Thyroid gland (tissue), 4 donors: Measurements from ENCODE around the gene TNFRSF1A. TPM values are rescaled to one million over a fixed set of nuclear protein-coding genes. Genes with fewer than 3 reads are reported as not detected.

Experiments
- DNase-seq, 2 donors: peaks; one replicate each; pipeline ENCODE4 v3.0.0-alpha.2; 2019
- H3K27ac ChIP-seq, 3 donors: fragments of 200-600 bp; sonication (generic); 1 replicate in 2 of 3; 2 replicates in 1 of 3; pipeline ENCODE4 v1.5.1; 2016 to 2019; ENCODE audit warnings: mild to moderate bottlenecking in 1 of 3, moderate library complexity in 1 of 3
- H3K27me3 ChIP-seq: fragments of 200-600 bp; sonication (generic); one replicate; pipeline ENCODE4 v1.5.1; 2019
- H3K36me3 ChIP-seq, 2 donors: fragments of 200-600 bp; sonication (generic); one replicate each; pipeline ENCODE4 v1.5.1; 2016 to 2019
- H3K4me1 ChIP-seq, 2 donors: fragments of 200-600 bp; sonication (generic); one replicate each; pipeline ENCODE4 v1.5.1; 2017 to 2019
- H3K4me3 ChIP-seq, 3 donors: fragments of 200-600 bp; sonication (generic); replicated peaks in 1 of 3; 1 replicate in 2 of 3; 2 replicates in 1 of 3; pipeline ENCODE4 v1.5.1; 2016; ENCODE audit warnings: mild to moderate bottlenecking in 1 of 3
- H3K9me3 ChIP-seq: fragments of 200-600 bp; sonication (generic); one replicate; pipeline ENCODE4 v1.5.1; 2017
- CTCF ChIP-seq, 6 experiments: fragments of 200-600 bp in 3 of 6; fragments of 450-650 bp in 3 of 6; sonication (generic) in 3 of 6; IDR thresholded peaks; one replicate each; pipeline ENCODE4 v1.5.1; 2016 to 2019; ENCODE audit warnings: antibody characterized with exemption in 6 of 6, mild to moderate bottlenecking in 2 of 6, inconsistent platforms in 1 of 6, moderate library complexity in 1 of 6
- POLR2A ChIP-seq, 2 donors: fragments of 450-650 bp; IDR thresholded peaks; one replicate each; pipeline ENCODE4 v1.6.1; 2017; ENCODE audit warnings: antibody characterized with exemption in 2 of 2, mild to moderate bottlenecking in 2 of 2, moderate library complexity in 1 of 2
- WGBS, 2 donors: methylation state at CpG; one replicate each; pipeline ENCODE4 v1.1.5; 2017; 5-methylcytosine and 5-hydroxymethylcytosine counted together
- intact Hi-C: fragments of 100-400 bp; cut with DNase I; formaldehyde crosslinking; loops from one replicate; pipeline ENCODE4 v1.15.1; 2023
- total RNA-seq, 4 donors: library from RNA; depleted of rRNA; stranded (reverse); fragments of >200 nt; gene quantifications; one replicate each; pipeline ENCODE4 v1.2.3, GENCODE V29; 2016

Gene TNFRSF1A
- total RNA-seq, 4 donors from 2014 or later, result 131 to 185 (median 150) TPM

GRCh38 chr12:6326316-6327228 lies 15.3 kb downstream of the TNFRSF1A start:
- intact Hi-C loops, result loop anchor here (5.0 kb wide), 1 partner anchor 141 kb away; no protein-coding TSS in a partner anchor
- peak in 1 of 2 donors; percentile 35 for DNase-seq
- TF ChIP-seq POLR2A (IDR thresholded peaks at IDR 0.05), result no peak
- peak in 4 of 6 experiments; percentile 8 to 37 (median 32) for TF ChIP-seq CTCF (IDR thresholded peaks at IDR 0.05)
- Histone ChIP-seq H3K27ac (peak overlapping the region in 2 of 3 donors; percentile 54 to 84), H3K4me3 (no peak overlapping the region), H3K4me1 (peaks cover 9 to 71% of the 10 kb centered on the region in 2 donors), H3K36me3 (peaks cover 44% of the 10 kb centered on the region in 2 donors), H3K9me3 (no peaks in the 10 kb centered on the region), H3K27me3 (no peaks in the 10 kb centered on the region)
- WGBS, 2 donors, result 66 to 70% methylated on average over 21 of the region's 21 CpGs

- peaks cover 9 to 59% of the 10 kb centered on the region in 2 donors for H3K4me1 ChIP-seq
- no peak for TF ChIP-seq CTCF (IDR thresholded peaks at IDR 0.05)
- no peak for TF ChIP-seq POLR2A (IDR thresholded peaks at IDR 0.05)
- WGBS, 2 donors, result 73 to 78% methylated on average over 6 of the region's 6 CpGs
Measured at GRCh38 chr12:6324936-6325750, 16.7 kb downstream of the TNFRSF1A start.

GRCh38 chr12:6323995-6324711 lies 17.7 kb downstream of the TNFRSF1A start:
- DNase-seq, result no peak
- Histone ChIP-seq H3K4me3 (no peak overlapping the region), H3K27me3 (no peaks in the 10 kb centered on the region), H3K9me3 (no peaks in the 10 kb centered on the region), H3K36me3 (peaks cover 20 to 22% of the 10 kb centered on the region in 2 donors), H3K4me1 (peaks cover 9 to 59% of the 10 kb centered on the region in 2 donors), H3K27ac (peak overlapping the region; percentile 55 to 84 (median 83))
- 47 to 53% methylated on average over 19 of the region's 19 CpGs for WGBS, 2 donors
- intact Hi-C loops, result no loop called here
- TF ChIP-seq CTCF (IDR thresholded peaks at IDR 0.05) (no peak), POLR2A (IDR thresholded peaks at IDR 0.05) (no peak)

More at GRCh38 chr12:6324936-6325750, 16.7 kb downstream of the TNFRSF1A start:
- no peak overlapping the region for H3K4me3 ChIP-seq
- intact Hi-C loops, result loop anchor here (5.0 kb wide), 1 partner anchor 142 kb away; no protein-coding TSS in a partner anchor
- H3K36me3 ChIP-seq, result peaks cover 30 to 32% of the 10 kb centered on the region in 2 donors
- peak overlapping the region in 2 of 3 donors; percentile 83 to 84 for H3K27ac ChIP-seq
- no peaks in the 10 kb centered on the region for H3K9me3 ChIP-seq
- H3K27me3 ChIP-seq, result no peaks in the 10 kb centered on the region
- peak; percentile 33 to 40 for DNase-seq

GRCh38 chr12:6323340-6323994 lies 18.4 kb downstream of the TNFRSF1A start:
- DNase-seq, result peak; percentile 52 to 54
- peaks cover 9 to 59% of the 10 kb centered on the region in 2 donors for H3K4me1 ChIP-seq
- H3K27me3 ChIP-seq, result no peaks in the 10 kb centered on the region
- WGBS, 2 donors, result 23 to 30% methylated on average over 14 of the region's 14 CpGs
- intact Hi-C loops, result no loop called here
- peaks cover 13 to 15% of the 10 kb centered on the region in 2 donors for H3K36me3 ChIP-seq
- H3K4me3 ChIP-seq, result no peak overlapping the region
- TF ChIP-seq CTCF (IDR thresholded peaks at IDR 0.05), result peak in 5 of 6 experiments; percentile 34 to 80 (median 55)
- TF ChIP-seq POLR2A (IDR thresholded peaks at IDR 0.05), result peak in 1 of 2 donors; percentile 8
- no peaks in the 10 kb centered on the region for H3K9me3 ChIP-seq
- peak overlapping the region; percentile 55 to 84 (median 83) for H3K27ac ChIP-seq
